ENCODE measurements around the gene FBXO7. TPM values are rescaled to one million over a fixed set of nuclear protein-coding genes. Genes with fewer than 3 reads are reported as not detected.

The FBXO7 gene
- total and polyA plus RNA-seq, 2 of the 4 experiments (the other 2 are of a cell fraction), result 71.5 TPM

DNA sequence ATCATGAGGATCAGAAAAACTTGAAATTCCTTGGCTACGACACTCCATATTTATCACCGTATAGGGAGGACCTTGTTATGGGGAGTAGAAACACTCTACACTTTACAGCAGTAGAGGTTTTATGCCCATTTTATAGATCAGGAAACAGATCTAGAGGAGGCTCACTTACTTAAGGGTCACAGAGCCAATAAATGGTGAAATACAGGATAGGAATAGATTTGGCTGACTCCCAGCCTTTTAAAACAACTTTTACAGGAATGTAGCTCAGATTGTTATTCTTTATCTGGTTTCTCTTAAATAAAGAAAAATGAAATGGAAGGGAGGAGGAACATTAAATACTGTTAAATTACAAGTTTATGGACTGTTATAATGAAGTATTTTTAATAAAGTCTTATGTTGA lies 14.8 kb downstream of the FBXO7 start:
- H3K56ac ChIP-seq (ENCODE audit: extremely low read depth, insufficient read depth, low read length), result no peak overlapping the region
- POLR2A ChIA-PET (ENCODE audit: unreplicated experiment), result interaction anchor here (0.6 kb wide), 1 partner anchor 321 kb away, joined by 4 read pairs; no protein-coding TSS in a partner anchor
- H4K8ac ChIP-seq (ENCODE audit: low read depth in 2 of 2, low read length in 2 of 2), result no peak overlapping the region
- no peak overlapping the region for H3K23ac ChIP-seq (ENCODE audit: low read depth, low read length)
- H2BK20ac ChIP-seq (ENCODE audit: low read depth, low read length), result no peak overlapping the region
- H3K9me3 ChIP-seq (ENCODE audit: control insufficient read depth, insufficient read depth, low read length), result no peaks in the 10 kb centered on the region
- H4K5ac ChIP-seq (ENCODE audit: low read depth, low read length), result no peak overlapping the region
- H3K9me1 ChIP-seq (ENCODE audit: insufficient read depth, low read length), result peaks cover 8% of the 10 kb centered on the region; the same call in 1 of the 2 replicates
- TF ChIP-seq BHLHE40 (IDR thresholded peaks at IDR 0.05; ENCODE audit: low read depth, low read length) (no peak), RCOR1 (IDR thresholded peaks at IDR 0.05; ENCODE audit: insufficient replicate concordance, low read length) (no peak), FOS (IDR thresholded peaks at IDR 0.05; ENCODE audit: low read depth, low read length) (no peak)
- WGBS, 2 experiments (ENCODE audit: extremely low coverage in 2 of 2, insufficient read length in 1 of 2), result no CpG with 5 or more reads among the region's 2 CpGs
- H2BK120ac ChIP-seq (ENCODE audit: low read depth, low read length), result no peak overlapping the region
- H3K4me3 ChIP-seq (ENCODE audit: insufficient read depth, low read depth, low read length), result no peak overlapping the region
- intact Hi-C loops (cut with micrococcal nuclease) (no loop called here), dilution Hi-C loops (cut with HindIII; ENCODE audit: low sequenced_read_pairs, unreplicated experiment) (no loop called here), in situ Hi-C loops (cut with MboI; ENCODE audit: low sequenced_read_pairs) (no loop called here)
- no peak overlapping the region for H2BK5ac ChIP-seq (ENCODE audit: low read depth, low read length, poor library complexity, severe bottlenecking)
- DNase-seq, result no peak
- no peak overlapping the region for H2AK5ac ChIP-seq (ENCODE audit: low read depth, low read length)
- no peak overlapping the region for H3K4ac ChIP-seq (ENCODE audit: low read depth, low read length)
- no peak overlapping the region for H3K4me2 ChIP-seq (ENCODE audit: low read depth, low read length)
- H3K79me1 ChIP-seq (ENCODE audit: low read depth in 1 of 2, low read length in 2 of 2), result peaks cover 34% of the 10 kb centered on the region in 2 experiments
- no peak overlapping the region for H2AK9ac ChIP-seq (replicated peaks; ENCODE audit: low read depth, low read length, poor library complexity)
- no TSS peak for BruUV-seq (replicated peaks)
- H3K14ac ChIP-seq (replicated peaks; ENCODE audit: low read depth, low read length), result no peak overlapping the region
- H3K18ac ChIP-seq (ENCODE audit: low read depth, low read length), result no peak overlapping the region
- no peak overlapping the region for H2BK15ac ChIP-seq (ENCODE audit: low read depth, low read length)
- peaks cover 29% of the 10 kb centered on the region for H3K36me3 ChIP-seq (ENCODE audit: control insufficient read depth, insufficient read depth, low read length)
- H4K20me1 ChIP-seq (ENCODE audit: insufficient read depth, low read length), result peaks cover 9% of the 10 kb centered on the region
- no peak overlapping the region for H2AFZ ChIP-seq (replicated peaks; ENCODE audit: low read length, poor library complexity)
- H3K27me3 ChIP-seq (ENCODE audit: control insufficient read depth, insufficient read depth, low read length), result no peaks in the 10 kb centered on the region
- no peak overlapping the region for H3K27ac ChIP-seq (ENCODE audit: insufficient read depth, low read length)
- no peak for ATAC-seq (ENCODE audit: low read depth)
- no peak overlapping the region for H3K9ac ChIP-seq (ENCODE audit: low read depth, low read length)
- H3K4me1 ChIP-seq (ENCODE audit: control insufficient read depth, insufficient read depth, low read length), result no peaks in the 10 kb centered on the region; the same call in 1 of the 2 replicates
- CTCF ChIA-PET, result interaction anchor here (1.0 kb wide), 1 partner anchor 11 kb away, joined by 3 read pairs; no protein-coding TSS in a partner anchor
- H4K91ac ChIP-seq (ENCODE audit: insufficient read depth, low read depth, low read length), result no peak overlapping the region
